NCI-H1930 (cell line): Measurements from ENCODE around the gene ATP1A2.

ENCODE experiments used
- DNase-seq, 2 experiments: peaks; one replicate each; lab custom pipeline; 2025; lab: John Stamatoyannopoulos, UW

ATP1A2 gene

DNA sequence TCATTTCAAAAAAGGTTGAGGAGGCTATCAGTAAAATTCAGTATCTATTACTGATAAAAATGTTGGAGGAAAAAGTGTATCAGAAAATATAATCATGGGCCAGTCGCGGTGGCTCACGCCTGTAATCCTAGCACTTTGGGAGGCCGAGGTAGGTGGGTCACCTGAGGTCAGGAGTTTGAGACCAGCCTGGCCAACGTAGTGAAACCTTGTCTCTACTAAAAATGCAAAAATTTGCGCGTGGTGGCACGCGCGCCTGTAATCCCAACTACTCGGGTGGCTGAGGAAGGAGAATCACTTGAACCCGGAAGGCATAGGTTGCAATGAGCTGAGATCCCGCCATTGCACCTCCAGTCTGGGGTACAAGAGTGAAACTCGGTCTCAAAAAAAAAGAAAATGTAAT, 30.5 kb downstream of the ATP1A2 start:
- DNase-seq = no peak

DNA sequence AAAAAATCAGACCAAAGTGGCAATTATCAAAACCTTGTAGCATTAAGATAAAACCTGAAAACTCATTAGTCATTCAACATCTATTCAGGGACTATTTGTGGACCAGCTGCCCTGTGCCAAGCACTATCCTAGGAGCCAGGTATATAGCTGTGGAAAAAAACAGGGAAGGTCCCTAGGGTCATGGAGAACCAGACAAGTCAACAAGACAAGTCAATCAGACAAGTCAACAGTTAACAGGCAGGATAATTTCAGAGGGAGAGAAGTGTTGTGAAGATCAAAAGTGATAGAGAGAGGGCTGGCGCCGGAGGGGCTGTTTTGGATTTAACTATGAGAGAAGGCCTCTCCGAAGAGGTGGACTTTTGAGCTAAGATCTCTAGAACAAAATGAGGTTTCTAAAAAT, 32.6 kb downstream of the ATP1A2 start:
- peak in 1 of 2 experiments; percentile 54 for DNase-seq

GRCh38 chr1:160149233-160149632, 33.7 kb downstream of the ATP1A2 start:
- no peak for DNase-seq

DNA sequence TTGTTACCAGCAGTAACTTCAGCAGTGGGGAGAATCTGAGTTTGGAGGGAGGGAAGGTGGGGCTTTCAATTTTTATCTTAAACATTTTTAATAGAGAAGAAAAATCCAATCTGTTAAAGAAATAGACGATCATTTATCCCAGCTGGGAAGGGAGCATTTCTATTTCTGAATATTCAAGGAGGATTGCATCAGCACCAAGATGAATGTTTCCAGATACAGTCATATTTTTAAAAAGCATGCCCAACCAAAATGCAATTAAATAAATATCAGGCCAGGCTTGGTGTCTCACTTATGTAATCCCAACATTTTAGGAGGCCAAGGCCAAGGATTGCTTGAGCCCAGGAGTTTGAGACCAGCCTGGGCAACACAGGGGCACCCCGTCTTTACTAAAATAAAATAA, 34.2 kb downstream of the ATP1A2 start:
- no peak for DNase-seq

DNA sequence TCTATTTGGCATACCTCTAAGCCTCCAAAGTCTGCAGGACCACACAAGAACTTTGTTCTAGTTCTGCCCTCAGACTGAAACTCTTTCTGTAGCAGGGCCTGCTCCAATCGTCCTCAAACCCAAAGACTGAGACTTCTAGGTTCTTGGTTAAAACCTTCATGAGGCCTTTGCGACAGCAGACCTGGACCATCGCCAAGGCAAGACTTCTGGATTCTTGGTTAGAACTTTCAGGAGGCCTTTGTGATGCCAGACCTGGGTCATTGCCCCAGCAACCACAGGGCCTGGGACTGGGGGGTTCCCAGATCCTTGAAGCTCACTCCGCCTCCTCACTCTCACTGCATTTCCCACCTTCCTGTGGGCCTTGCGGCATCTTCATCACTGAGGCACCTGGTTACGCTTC, 35.7 kb downstream of the ATP1A2 start, which contains the start of gene ATP1A4:
TSS of gene ATP1A4 (plus strand) at position 301 of the 400 bp plus-strand sequence. CDS start 438 bp downstream, outside the sequence.
- DNase-seq = no peak

DNA sequence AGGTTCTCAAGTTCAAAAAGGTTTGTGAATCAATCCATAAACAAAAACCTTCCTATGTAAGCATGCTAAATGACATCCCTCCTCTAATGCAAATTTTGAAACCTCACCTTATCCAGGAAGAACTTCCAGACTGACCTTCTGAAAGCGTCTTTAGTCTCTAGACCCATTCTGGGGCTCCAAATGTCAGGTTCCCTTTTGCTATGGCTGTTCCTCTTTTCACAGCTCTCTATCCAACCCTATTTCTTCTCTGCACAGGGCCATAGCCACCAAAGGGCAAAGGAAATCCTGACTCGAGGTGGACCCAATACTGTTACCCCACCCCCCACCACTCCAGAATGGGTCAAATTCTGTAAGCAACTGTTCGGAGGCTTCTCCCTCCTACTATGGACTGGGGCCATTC, 39.2 kb downstream of the ATP1A2 start:
- DNase-seq = no peak

DNA sequence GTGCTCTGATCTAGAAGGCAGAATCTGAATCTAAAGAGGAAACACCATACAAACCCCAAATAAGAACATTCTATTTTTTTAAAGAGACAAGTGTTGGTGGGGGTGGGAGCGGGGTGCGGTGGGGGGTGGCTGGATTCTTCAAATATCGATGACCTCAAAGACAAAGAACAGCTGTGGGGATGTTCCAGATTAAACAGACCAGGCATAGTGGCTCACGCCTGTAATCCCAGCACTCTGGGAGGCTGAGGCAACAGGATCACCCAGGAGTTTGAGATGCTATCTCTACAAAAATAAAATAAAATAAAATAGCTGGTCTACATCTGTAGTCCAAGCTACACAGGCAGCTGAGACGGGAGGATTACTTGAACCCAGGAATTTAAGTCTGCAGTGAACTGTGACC, 40.8 kb downstream of the ATP1A2 start:
- no peak for DNase-seq

DNA sequence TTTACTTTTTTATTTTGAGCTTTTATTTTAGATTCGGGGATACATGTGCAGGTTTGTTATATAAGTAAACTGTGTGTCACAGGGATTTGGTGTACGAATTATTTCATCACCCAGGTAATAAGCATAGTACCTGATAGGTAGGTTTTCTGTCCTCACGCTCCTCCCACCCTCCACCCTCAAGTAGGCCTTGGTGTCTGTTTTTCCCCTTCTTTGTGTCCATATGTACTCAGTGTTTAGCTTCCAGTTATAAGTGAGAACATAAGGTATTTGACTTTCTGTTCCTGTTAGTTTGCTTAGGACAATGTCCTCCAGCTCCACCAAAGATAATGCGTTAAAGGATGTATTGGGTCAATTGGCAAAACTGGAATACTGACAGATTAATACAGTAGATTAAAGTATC, 41.6 kb downstream of the ATP1A2 start:
- no peak for DNase-seq

DNA sequence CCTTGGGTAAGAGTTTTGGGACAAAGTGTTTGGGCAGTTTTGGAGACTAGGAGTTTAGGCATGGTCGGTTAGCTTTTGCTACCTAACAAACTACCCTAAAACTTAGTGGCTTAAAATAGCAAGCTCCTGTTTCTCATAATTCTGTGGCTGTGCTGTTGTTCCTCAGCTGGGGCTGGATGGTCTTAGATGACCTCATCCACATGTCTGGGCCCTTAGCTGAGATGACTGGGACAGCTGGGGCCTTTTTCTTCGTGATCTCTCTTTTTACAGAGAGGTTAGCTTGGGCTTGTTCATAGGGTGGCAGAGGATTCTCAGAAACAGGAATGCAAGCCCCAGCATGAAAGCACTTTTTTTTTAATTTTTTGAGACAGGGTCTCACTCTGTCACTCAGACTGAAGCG, 42.5 kb downstream of the ATP1A2 start:
- no peak for DNase-seq

GRCh38 chr1:160158534-160158933, 43.0 kb downstream of the ATP1A2 start:
- DNase-seq = no peak

GRCh38 chr1:160159846-160160245, 44.3 kb downstream of the ATP1A2 start:
- no peak for DNase-seq

DNA sequence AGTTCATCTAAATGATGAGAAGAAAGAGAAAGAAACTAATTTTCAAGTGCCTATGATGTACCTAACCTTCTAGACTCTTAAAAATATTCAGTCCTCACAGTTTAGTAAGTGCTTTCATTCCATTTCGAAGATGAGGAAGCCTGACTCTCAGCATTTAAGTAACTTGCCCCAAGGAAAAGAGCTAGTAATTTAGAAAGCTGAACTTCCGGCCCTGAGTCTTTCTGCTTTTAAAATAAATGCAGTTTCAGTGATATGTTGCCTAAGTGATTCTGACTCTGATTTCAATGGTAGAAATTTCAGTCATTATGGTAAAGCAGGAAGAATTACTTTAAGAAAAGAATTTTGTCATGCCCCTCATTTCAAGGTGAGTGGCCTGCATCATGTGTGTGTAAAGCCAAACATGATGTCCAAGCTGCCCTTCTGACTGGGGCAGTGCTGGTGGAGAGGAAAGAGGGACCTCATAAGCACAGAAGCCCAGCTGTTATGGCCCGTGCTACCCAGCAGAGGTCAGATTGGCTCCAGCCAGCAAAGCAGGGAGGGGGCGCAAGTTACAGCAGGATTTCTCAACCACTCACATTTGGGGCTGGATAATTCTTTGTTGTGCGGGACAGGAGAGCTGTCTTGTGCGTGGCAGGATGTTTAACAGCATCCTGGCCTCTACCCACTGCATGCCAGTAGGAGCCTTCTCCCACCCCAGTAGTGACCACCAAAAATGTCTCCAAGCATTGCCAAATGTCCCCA, 46.6 kb downstream of the ATP1A2 start:
- DNase-seq = no peak

- no peak for DNase-seq
Measured at GRCh38 chr1:160162931-160163330, 47.4 kb downstream of the ATP1A2 start.

DNA sequence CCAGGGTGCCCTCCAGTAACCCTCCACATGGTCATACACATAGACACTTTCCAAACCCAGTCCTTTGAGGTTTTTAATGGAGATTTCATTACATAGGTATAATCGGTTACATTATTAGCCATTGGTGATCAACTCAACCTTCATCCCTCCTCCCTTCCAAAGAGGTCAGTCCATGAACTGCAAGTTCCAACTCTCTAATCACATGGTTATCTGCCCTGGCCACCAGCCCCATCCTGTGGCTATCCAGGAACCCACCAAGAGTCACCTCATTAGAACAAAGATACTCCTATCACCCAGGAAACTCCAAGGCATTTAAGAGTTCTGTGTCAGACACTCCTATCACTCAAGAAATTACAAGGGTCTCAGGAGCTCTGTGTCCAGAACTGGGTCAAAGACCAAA, 48.1 kb downstream of the ATP1A2 start:
- DNase-seq = no peak

DNA sequence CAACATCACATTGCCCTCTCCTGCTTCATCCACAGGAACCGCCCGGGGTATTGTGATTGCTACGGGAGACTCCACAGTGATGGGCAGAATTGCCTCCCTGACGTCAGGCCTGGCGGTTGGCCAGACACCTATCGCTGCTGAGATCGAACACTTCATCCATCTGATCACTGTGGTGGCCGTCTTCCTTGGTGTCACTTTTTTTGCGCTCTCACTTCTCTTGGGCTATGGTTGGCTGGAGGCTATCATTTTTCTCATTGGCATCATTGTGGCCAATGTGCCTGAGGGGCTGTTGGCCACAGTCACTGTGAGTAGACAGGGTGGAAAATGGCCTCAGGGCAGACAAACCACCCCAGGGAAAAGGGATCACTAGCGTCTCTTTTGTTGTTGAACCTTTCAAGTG, 48.6 kb downstream of the ATP1A2 start:
- DNase-seq = no peak

DNA sequence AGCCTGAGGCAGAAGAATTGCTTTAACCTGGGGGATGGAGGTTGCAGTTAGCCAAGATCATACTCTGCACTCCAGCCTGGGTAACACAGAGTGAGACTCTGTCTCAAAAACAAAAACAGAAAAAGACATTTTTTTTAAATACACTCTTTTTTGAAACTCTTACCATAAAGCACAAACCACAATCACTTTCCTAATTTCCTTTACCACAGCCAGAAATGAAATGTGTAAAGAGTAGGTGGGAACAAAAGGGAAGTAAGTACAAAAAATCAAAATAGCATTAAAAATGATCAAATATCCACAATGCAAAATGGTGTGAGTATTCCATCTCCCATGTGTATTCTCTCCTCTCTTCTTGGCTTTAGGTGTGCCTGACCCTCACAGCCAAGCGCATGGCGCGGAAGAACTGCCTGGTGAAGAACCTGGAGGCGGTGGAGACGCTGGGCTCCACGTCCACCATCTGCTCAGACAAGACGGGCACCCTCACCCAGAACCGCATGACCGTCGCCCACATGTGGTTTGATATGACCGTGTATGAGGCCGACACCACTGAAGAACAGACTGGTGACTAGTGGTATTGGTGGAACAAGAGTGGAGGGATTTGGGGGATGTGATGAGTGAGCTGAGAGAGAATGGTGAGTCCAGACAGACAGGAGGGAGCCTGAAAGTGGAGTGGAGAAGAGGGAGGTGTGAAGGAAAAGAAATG, 50.8 kb downstream of the ATP1A2 start:
- DNase-seq = no peak

- DNase-seq = no peak
Measured at GRCh38 chr1:160167056-160167455, 51.5 kb downstream of the ATP1A2 start.

- no peak for DNase-seq
Measured at GRCh38 chr1:160167580-160167979, 52.0 kb downstream of the ATP1A2 start.

DNA sequence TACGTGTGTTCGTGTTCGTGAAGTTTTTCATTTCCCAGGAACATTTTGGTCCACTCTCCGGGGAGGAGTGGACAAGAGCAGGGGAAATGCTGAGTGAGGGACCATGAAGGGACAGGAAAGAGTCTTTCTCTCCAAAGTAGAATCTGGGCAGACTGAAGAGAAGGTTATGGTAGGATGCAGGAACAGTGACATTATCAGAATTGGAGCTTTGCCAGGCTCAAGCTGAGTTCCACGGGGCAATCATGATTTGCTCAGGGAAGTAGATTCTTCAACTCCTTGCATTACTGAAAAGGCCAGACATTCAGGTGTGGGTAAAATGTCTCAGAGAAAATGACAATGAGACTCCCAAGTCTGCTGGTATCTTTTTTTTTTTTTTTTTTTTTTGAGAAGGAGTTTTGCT, 52.5 kb downstream of the ATP1A2 start:
- DNase-seq = no peak

DNA sequence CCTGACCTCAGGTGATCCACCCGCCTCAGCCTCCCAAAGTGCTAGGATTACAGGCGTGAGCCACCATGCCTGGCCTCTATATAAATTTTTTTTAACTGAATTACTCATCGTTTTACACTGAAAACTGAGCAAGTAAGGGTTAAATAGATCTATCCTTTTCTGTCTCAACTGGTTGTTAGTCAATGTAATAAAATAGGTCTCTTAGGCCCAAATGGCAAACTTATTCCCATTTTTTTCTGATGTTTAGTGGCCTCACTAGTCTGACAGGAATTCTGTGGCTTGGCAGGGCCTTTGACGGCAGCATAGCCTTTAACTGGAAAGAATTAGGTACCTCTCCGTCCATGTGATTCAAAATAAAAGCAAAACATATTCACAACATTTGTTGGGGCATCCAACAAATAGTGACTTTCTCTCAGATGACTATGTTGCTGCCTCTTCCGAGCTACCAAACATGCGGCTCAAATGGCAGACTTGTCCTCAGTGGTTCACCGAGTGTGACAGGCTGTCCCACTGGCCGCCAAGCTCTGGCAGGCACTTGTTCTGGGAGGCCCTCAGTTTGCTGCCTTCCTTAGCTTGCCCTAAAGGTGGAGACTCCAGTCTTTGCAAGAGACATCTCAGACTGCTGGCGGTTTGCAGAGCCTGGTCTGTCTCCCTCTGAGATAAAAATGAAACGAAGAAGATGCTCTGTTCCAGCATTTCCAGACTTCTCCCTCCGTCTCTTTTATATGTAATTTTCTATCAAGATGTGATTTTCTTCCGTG, 53.2 kb downstream of the ATP1A2 start:
- DNase-seq = no peak

GRCh38 chr1:160169553-160170399, 54.2 kb downstream of the ATP1A2 start:
- peak in 1 of 2 experiments; percentile 8 for DNase-seq

- DNase-seq = no peak
Measured at GRCh38 chr1:160171354-160171753, 55.8 kb downstream of the ATP1A2 start.
